ENCODE data around the gene TBCK. TPM values are rescaled to one million over a fixed set of nuclear protein-coding genes. Genes with fewer than 3 reads are reported as not detected.
A peak's percentile ranks its signal among the peaks of the same experiment; 100 is the strongest.

TBCK gene
- total and polyA plus RNA-seq, 2 of the 13 experiments (the other 11 are each of a cell fraction or from before 2014, with no cell fraction given): 51.0 to 62.4 TPM

- peak; percentile 71; the same call in 1 of the 2 replicates for TF ChIP-seq FOXA3 (CRISPR knock-in tag; IDR thresholded peaks at IDR 0.05)
- TF ChIP-seq SP1 (IDR thresholded peaks at IDR 0.05): no peak
- no peak for TF ChIP-seq SP1 (CRISPR knock-in tag; IDR thresholded peaks at IDR 0.05)
- peak; percentile 67; the same call in 1 of the 2 replicates for TF ChIP-seq PHF21A (CRISPR knock-in tag; IDR thresholded peaks at IDR 0.05)
- TF ChIP-seq POLR2AphosphoS5 (IDR thresholded peaks at IDR 0.05; ENCODE audit: low read depth, low read length): no peak
- 0 out of 2 replicates have a peak, but pooled peaks have one; percentile 32 for TF ChIP-seq JUN (CRISPR knock-in tag; IDR thresholded peaks at IDR 0.05)
- TF ChIP-seq ISL2 (CRISPR knock-in tag; IDR thresholded peaks at IDR 0.05): peak; percentile 68
- peak; percentile 47; the same call in 1 of the 2 replicates for TF ChIP-seq ONECUT2 (CRISPR knock-in tag; IDR thresholded peaks at IDR 0.05)
- peak; percentile 80 for TF ChIP-seq GATAD2A (CRISPR knock-in tag; IDR thresholded peaks at IDR 0.05)
- TF ChIP-seq TP53 (CRISPR knock-in tag; conservative IDR thresholded peaks at IDR 0.05): no peak
- TF ChIP-seq ZNF326 (CRISPR knock-in tag; IDR thresholded peaks at IDR 0.05; ENCODE audit: borderline replicate concordance): no peak
- no peak for TF ChIP-seq CBX2 (IDR thresholded peaks at IDR 0.05; ENCODE audit: low read depth, low read length)
- no peak for TF ChIP-seq CBX2 (CRISPR knock-in tag; IDR thresholded peaks at IDR 0.05; ENCODE audit: low read depth)
- no peak for TF ChIP-seq ZNF629 (CRISPR knock-in tag; conservative IDR thresholded peaks at IDR 0.05)
- no peak for TF ChIP-seq TEAD2 (CRISPR knock-in tag; IDR thresholded peaks at IDR 0.05)
- peak; percentile 60; the same call in 1 of the 2 replicates for TF ChIP-seq HOXA3 (CRISPR knock-in tag; IDR thresholded peaks at IDR 0.05)
- no peak for TF ChIP-seq ZHX2 (IDR thresholded peaks at IDR 0.05; ENCODE audit: low read depth)
- TF ChIP-seq ZHX2 (CRISPR knock-in tag; IDR thresholded peaks at IDR 0.05; ENCODE audit: borderline replicate concordance): no peak
- no peak for TF ChIP-seq HMGXB3 (CRISPR knock-in tag; IDR thresholded peaks at IDR 0.05; ENCODE audit: borderline replicate concordance)
- TF ChIP-seq SRSF4 (IDR thresholded peaks at IDR 0.05; ENCODE audit: low read depth, low read length, poor library complexity, severe bottlenecking): no peak
- TF ChIP-seq ZNF772 (CRISPR knock-in tag; IDR thresholded peaks at IDR 0.05): no peak
Observed at GRCh38 chr4:105998171-105999063, 317.6 kb downstream of the TBCK start (continued).
